GM18867 (cell line): ENCODE results near the gene SSC5D.

Source experiments
- ATAC-seq: cut with Tn5 transposase; IDR thresholded peaks from one replicate; pipeline ENCODE4 v1.9.1; 2021; ENCODE audit warnings: mild to moderate bottlenecking, moderate library complexity; ENCODE audit not compliant: unreplicated experiment

Gene SSC5D

GRCh38 chr19:55535173-55535964 lies 47.1 kb downstream of the SSC5D start:
- no peak for ATAC-seq

GRCh38 chr19:55535965-55536350 lies 47.7 kb downstream of the SSC5D start:
- ATAC-seq = no peak

GRCh38 chr19:55536366-55536765 lies 48.1 kb downstream of the SSC5D start:
- no peak for ATAC-seq

GRCh38 chr19:55536951-55537740 lies 48.9 kb downstream of the SSC5D start, which contains the start of gene SBK2:
TSS of gene SBK2 (minus strand) at chr19:55537133. CDS start at chr19:55536294, 839 bp downstream.
- no peak for ATAC-seq

GRCh38 chr19:55537741-55538111 lies 49.5 kb downstream of the SSC5D start:
- ATAC-seq = no peak

GRCh38 chr19:55538132-55538531 lies 49.9 kb downstream of the SSC5D start:
- no peak for ATAC-seq

- no peak for ATAC-seq
Measured at GRCh38 chr19:55539090-55539984, 51.1 kb downstream of the SSC5D start.

GRCh38 chr19:55540619-55541018 lies 52.4 kb downstream of the SSC5D start:
- no peak for ATAC-seq

- no peak for ATAC-seq
Measured at GRCh38 chr19:55541091-55541490, 52.9 kb downstream of the SSC5D start.

GRCh38 chr19:55542292-55542855 lies 54.1 kb downstream of the SSC5D start:
- ATAC-seq = no peak

GRCh38 chr19:55543567-55543966 lies 55.3 kb downstream of the SSC5D start:
- no peak for ATAC-seq

- ATAC-seq = no peak
Measured at GRCh38 chr19:55544014-55544413, 55.8 kb downstream of the SSC5D start.

GRCh38 chr19:55544776-55545439 lies 56.7 kb downstream of the SSC5D start:
- ATAC-seq = no peak

GRCh38 chr19:55545443-55545842 lies 57.2 kb downstream of the SSC5D start, which contains the start of gene SBK3:
TSS of gene SBK3 (minus strand) at chr19:55545543. CDS start at chr19:55545543, 0 bp downstream.
- no peak for ATAC-seq

GRCh38 chr19:55546011-55546410 lies 57.8 kb downstream of the SSC5D start:
- ATAC-seq = no peak

- no peak for ATAC-seq
Measured at GRCh38 chr19:55546822-55547614, 58.8 kb downstream of the SSC5D start.

- no peak for ATAC-seq
Measured at GRCh38 chr19:55549500-55550320, 61.5 kb downstream of the SSC5D start.

GRCh38 chr19:55550321-55550650 lies 62.0 kb downstream of the SSC5D start:
- ATAC-seq = no peak

- no peak for ATAC-seq
Measured at GRCh38 chr19:55552206-55552605, 64.0 kb downstream of the SSC5D start.
